Measurements from ENCODE around the gene TRMO. TPM values are rescaled to one million over a fixed set of nuclear protein-coding genes. Genes with fewer than 3 reads are reported as not detected.

Gene TRMO
- total and polyA plus RNA-seq, 2 of the 13 experiments (the other 11 are each of a cell fraction or from before 2014, with no cell fraction given): 8.7 to 18.6 TPM

DNA sequence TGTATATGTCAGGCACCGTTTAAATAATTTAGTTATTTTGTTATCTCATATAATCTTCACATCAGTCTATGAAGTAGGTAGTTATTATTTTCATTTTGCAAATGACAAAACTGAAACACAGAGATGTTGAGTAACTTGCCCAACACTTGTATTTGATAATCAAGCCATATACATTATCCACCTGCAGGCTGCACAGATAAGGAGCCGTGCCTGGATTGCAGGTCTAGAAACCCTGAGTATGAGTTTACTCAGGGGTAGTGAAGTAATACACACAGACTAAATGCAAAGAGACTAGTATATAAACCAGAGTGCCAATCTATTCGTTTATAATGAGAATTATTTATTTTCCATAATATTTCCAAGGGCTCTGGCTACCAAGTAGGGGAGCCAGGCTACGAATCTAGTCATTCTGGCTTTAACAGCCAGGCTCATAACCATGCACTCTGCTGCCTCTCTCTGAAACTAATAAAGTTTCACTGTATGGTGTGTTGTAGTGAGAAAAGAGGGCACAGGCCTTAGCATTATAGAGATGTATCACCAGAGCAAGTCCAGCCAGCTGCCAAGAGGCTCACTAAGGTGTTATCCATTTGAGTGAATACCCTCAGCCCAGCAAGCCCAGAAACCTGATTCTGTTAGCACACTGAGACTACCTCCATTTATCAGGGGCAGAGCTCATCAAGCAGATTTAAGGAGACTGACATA is 11.1 kb upstream of the TRMO start:
- POLR2A ChIA-PET: no interaction called here
- TF ChIP-seq ZFP62 (CRISPR knock-in tag; IDR thresholded peaks at IDR 0.05): no peak
- no peak for TF ChIP-seq ZNF354B (CRISPR knock-in tag; IDR thresholded peaks at IDR 0.05)
- TF ChIP-seq, protein P1, sequence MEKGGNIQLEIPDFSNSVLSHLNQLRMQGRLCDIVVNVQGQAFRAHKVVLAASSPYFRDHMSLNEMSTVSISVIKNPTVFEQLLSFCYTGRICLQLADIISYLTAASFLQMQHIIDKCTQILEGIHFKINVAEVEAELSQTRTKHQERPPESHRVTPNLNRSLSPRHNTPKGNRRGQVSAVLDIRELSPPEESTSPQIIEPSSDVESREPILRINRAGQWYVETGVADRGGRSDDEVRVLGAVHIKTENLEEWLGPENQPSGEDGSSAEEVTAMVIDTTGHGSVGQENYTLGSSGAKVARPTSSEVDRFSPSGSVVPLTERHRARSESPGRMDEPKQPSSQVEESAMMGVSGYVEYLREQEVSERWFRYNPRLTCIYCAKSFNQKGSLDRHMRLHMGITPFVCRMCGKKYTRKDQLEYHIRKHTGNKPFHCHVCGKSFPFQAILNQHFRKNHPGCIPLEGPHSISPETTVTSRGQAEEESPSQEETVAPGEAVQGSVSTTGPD (CRISPR knock-in tag; IDR thresholded peaks at IDR 0.05): no peak
- no peak for TF ChIP-seq NKX3-1 (CRISPR knock-in tag; IDR thresholded peaks at IDR 0.05)
- TF ChIP-seq SNRNP70 (IDR thresholded peaks at IDR 0.05; ENCODE audit: low read depth, low read length): no peak
- TF ChIP-seq CCDC6 (CRISPR knock-in tag; IDR thresholded peaks at IDR 0.05): no peak
- DNase-seq (ENCODE audit: low spot score): no peak
- WGBS (ENCODE audit: low lambda C conversion rate): 12% methylated on average over 4 of the region's 4 CpGs
- H3K79me2 ChIP-seq (ENCODE audit: insufficient read depth, low read length): no peaks in the 10 kb centered on the region
- H3K4me1 ChIP-seq (ENCODE audit: insufficient read depth, low read length): no peaks in the 10 kb centered on the region
- H3K9me3 ChIP-seq (ENCODE audit: low read length): no peaks in the 10 kb centered on the region
- no peak overlapping the region for H3K27ac ChIP-seq (ENCODE audit: extremely low read length, insufficient read depth, low read length)
- H4K20me1 ChIP-seq (ENCODE audit: insufficient read depth, low read length): no peaks in the 10 kb centered on the region
- no TSS peak for BruUV-seq (replicated peaks)
- H3K36me3 ChIP-seq (replicated peaks in 1 of 2; ENCODE audit: control insufficient read depth in 1 of 2, insufficient read depth in 2 of 2, low read length in 2 of 2): no peaks in the 10 kb centered on the region
- in situ Hi-C loops (cut with HindIII; ENCODE audit: extremely low pct_ligation_motif_present, low pct_unique_long_range_greater_than_20kb): no loop called here
- H2AFZ ChIP-seq (ENCODE audit: low read length): no peak overlapping the region
- CTCF ChIA-PET (ENCODE audit: low intra/inter-chr PET ratio, low total read pairs): no interaction called here
- H3K27me3 ChIP-seq (ENCODE audit: control insufficient read depth in 1 of 2, insufficient read depth in 2 of 2, low read length in 2 of 2): peaks cover 2 to 4% of the 10 kb centered on the region in 2 experiments; a peak in 1 of 5 replicates
- ATAC-seq: no peak
- no peak overlapping the region for H3K9ac ChIP-seq (ENCODE audit: insufficient read depth, low read depth, low read length)
- intact Hi-C loops (cut with micrococcal nuclease; ENCODE audit: unreplicated experiment): no loop called here
- FAIRE-seq: no peak
- no peak overlapping the region for H3K4me3 ChIP-seq (replicated peaks in 1 of 3; ENCODE audit: insufficient read depth in 1 of 3, low read depth in 2 of 3, low read length in 3 of 3)
- H3K4me2 ChIP-seq (ENCODE audit: low read depth, low read length): no peak overlapping the region

DNA sequence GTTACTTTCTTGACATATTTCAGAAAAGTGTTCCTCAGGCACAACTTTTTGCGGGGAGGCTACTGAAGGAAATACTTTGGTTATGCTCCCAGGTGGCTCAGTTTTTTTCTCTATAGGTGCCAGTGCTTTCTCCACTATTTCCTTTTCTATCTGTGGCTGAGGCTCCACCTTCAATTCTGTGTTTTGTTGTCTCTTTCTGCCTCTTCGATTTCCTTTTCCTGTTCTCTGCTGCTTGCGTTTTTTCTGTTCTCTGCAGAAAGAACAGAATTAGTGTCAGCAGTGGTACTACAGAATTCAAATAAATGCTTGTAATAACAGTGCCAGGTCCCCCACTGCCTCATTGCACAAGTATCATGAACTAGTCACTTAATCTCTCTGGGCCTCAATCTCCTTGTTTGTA is 8.7 kb upstream of the TRMO start:
- POLR2A ChIA-PET: no interaction called here
- no peak for ATAC-seq
- no peak overlapping the region for H2AFZ ChIP-seq (ENCODE audit: low read length)
- no peaks in the 10 kb centered on the region for H3K79me2 ChIP-seq (ENCODE audit: insufficient read depth, low read length)
- no peaks in the 10 kb centered on the region for H4K20me1 ChIP-seq (ENCODE audit: insufficient read depth, low read length)
- H3K4me1 ChIP-seq (ENCODE audit: insufficient read depth, low read length): no peaks in the 10 kb centered on the region
- intact Hi-C loops (cut with micrococcal nuclease; ENCODE audit: unreplicated experiment) (no loop called here), in situ Hi-C loops (cut with HindIII; ENCODE audit: extremely low pct_ligation_motif_present, low pct_unique_long_range_greater_than_20kb) (no loop called here)
- no peaks in the 10 kb centered on the region for H3K9me3 ChIP-seq (ENCODE audit: low read length)
- H3K4me3 ChIP-seq (replicated peaks in 1 of 3; ENCODE audit: insufficient read depth in 1 of 3, low read depth in 2 of 3, low read length in 3 of 3): no peak overlapping the region
- H3K27me3 ChIP-seq (ENCODE audit: control insufficient read depth in 1 of 2, insufficient read depth in 2 of 2, low read length in 2 of 2): peaks cover 2 to 10% of the 10 kb centered on the region in 2 experiments; a peak in 1 of 5 replicates
- FAIRE-seq: no peak
- no peaks in the 10 kb centered on the region for H3K36me3 ChIP-seq (replicated peaks in 1 of 2; ENCODE audit: control insufficient read depth in 1 of 2, insufficient read depth in 2 of 2, low read length in 2 of 2)
- no peak overlapping the region for H3K9ac ChIP-seq (ENCODE audit: insufficient read depth, low read depth, low read length)
- CTCF ChIA-PET (ENCODE audit: low intra/inter-chr PET ratio, low total read pairs): no interaction called here
- no peak for DNase-seq (ENCODE audit: low spot score)
- WGBS (ENCODE audit: low lambda C conversion rate): 4% methylated on average over 3 of the region's 3 CpGs
- no TSS peak for BruUV-seq (replicated peaks)
- H3K27ac ChIP-seq (ENCODE audit: extremely low read length, insufficient read depth, low read length): no peak overlapping the region
- no peak overlapping the region for H3K4me2 ChIP-seq (ENCODE audit: low read depth, low read length)
- TF ChIP-seq, protein P2, sequence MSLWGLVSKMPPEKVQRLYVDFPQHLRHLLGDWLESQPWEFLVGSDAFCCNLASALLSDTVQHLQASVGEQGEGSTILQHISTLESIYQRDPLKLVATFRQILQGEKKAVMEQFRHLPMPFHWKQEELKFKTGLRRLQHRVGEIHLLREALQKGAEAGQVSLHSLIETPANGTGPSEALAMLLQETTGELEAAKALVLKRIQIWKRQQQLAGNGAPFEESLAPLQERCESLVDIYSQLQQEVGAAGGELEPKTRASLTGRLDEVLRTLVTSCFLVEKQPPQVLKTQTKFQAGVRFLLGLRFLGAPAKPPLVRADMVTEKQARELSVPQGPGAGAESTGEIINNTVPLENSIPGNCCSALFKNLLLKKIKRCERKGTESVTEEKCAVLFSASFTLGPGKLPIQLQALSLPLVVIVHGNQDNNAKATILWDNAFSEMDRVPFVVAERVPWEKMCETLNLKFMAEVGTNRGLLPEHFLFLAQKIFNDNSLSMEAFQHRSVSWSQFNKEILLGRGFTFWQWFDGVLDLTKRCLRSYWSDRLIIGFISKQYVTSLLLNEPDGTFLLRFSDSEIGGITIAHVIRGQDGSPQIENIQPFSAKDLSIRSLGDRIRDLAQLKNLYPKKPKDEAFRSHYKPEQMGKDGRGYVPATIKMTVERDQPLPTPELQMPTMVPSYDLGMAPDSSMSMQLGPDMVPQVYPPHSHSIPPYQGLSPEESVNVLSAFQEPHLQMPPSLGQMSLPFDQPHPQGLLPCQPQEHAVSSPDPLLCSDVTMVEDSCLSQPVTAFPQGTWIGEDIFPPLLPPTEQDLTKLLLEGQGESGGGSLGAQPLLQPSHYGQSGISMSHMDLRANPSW (CRISPR knock-in tag; IDR thresholded peaks at IDR 0.05; ENCODE audit: borderline replicate concordance): no peak
- TF ChIP-seq ZSCAN25 (CRISPR knock-in tag; IDR thresholded peaks at IDR 0.05): no peak
- no peak for TF ChIP-seq TEAD3 (CRISPR knock-in tag; optimal IDR thresholded peaks at IDR 0.05; ENCODE audit: borderline replicate concordance)
- TF ChIP-seq MAZ (IDR thresholded peaks at IDR 0.05; ENCODE audit: borderline replicate concordance, low read depth, low read length): no peak
- no peak for TF ChIP-seq MAZ (CRISPR knock-in tag; IDR thresholded peaks at IDR 0.05; ENCODE audit: low read depth)
- TF ChIP-seq, protein P3, sequence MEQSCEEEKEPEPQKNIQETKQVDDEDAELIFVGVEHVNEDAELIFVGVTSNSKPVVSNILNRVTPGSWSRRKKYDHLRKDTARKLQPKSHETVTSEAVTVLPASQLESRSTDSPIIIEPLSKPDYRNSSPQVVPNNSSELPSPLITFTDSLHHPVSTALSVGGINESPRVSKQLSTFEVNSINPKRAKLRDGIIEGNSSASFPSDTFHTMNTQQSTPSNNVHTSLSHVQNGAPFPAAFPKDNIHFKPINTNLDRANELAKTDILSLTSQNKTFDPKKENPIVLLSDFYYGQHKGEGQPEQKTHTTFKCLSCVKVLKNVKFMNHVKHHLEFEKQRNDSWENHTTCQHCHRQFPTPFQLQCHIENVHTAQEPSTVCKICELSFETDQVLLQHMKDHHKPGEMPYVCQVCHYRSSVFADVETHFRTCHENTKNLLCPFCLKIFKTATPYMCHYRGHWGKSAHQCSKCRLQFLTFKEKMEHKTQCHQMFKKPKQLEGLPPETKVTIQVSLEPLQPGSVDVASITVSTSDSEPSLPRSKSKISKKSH (CRISPR knock-in tag; IDR thresholded peaks at IDR 0.05; ENCODE audit: borderline replicate concordance): no peak
- TF ChIP-seq ZNF788 (CRISPR knock-in tag; IDR thresholded peaks at IDR 0.05; ENCODE audit: borderline replicate concordance): no peak
